Endothelial cell (in vitro differentiated cells): ENCODE measurements around the gene PIP5KL1. TPM values are rescaled to one million over a fixed set of nuclear protein-coding genes. Genes with fewer than 3 reads are reported as not detected.

Source experiments
- DNase-seq: peaks from one replicate; pipeline ENCODE4 v3.0.0; 2021; ENCODE audit warnings: low spot score
- H3K27ac Mint-ChIP-seq: one replicate; pipeline ENCODE4 v1.8.0; 2021; ENCODE audit warnings: mixed read lengths, inconsistent platforms; ENCODE audit not compliant: unreplicated experiment
- H3K27me3 Mint-ChIP-seq: one replicate; pipeline ENCODE4 v1.8.0; 2021; ENCODE audit warnings: mild to moderate bottlenecking, moderate library complexity, mixed read lengths, inconsistent platforms; ENCODE audit not compliant: unreplicated experiment
- H3K36me3 Mint-ChIP-seq: one replicate; pipeline ENCODE4 v1.8.0; 2021; ENCODE audit warnings: mild to moderate bottlenecking, low read depth, mixed read lengths, inconsistent platforms; ENCODE audit not compliant: unreplicated experiment
- H3K4me1 Mint-ChIP-seq: one replicate; pipeline ENCODE4 v1.8.0; 2021; ENCODE audit warnings: mild to moderate bottlenecking, mixed read lengths, inconsistent platforms; ENCODE audit not compliant: unreplicated experiment
- H3K4me3 Mint-ChIP-seq: one replicate; pipeline ENCODE4 v1.8.0; 2021; ENCODE audit warnings: mild to moderate bottlenecking, mixed read lengths, inconsistent platforms; ENCODE audit not compliant: unreplicated experiment
- H3K9me3 Mint-ChIP-seq: one replicate; pipeline ENCODE4 v1.8.0; 2021; ENCODE audit warnings: mixed read lengths, inconsistent platforms; ENCODE audit not compliant: unreplicated experiment
- CTCF ChIP-seq: fragments of 200-600 bp; sonication (generic); IDR thresholded peaks from one replicate; pipeline ENCODE4 v1.5.0; 2021; ENCODE audit warnings: antibody characterized with exemption; ENCODE audit not compliant: unreplicated experiment
- total RNA-seq: library from RNA; stranded (reverse); fragmentation: NEBNext Ultra II Directional; extraction: Animal tissue kit (Norgen Biotek cat#: 25700); gene quantifications from one replicate; pipeline ENCODE4 v1.2.1, GENCODE V29; 2021; ENCODE audit not compliant: unreplicated experiment

The PIP5KL1 gene
- total RNA-seq, 1 donor from 2014 or later = 2.4 TPM

- peaks cover 13% of the 10 kb centered on the region for H3K36me3 Mint-ChIP-seq
- peaks cover 4% of the 10 kb centered on the region for H3K27me3 Mint-ChIP-seq
- H3K9me3 Mint-ChIP-seq = no peaks in the 10 kb centered on the region
- DNase-seq = no peak
- H3K4me3 Mint-ChIP-seq = peak overlapping the region; percentile 47
- peaks cover 15% of the 10 kb centered on the region for H3K4me1 Mint-ChIP-seq
- H3K27ac Mint-ChIP-seq = no peak overlapping the region
- no peak for TF ChIP-seq CTCF
Observed at GRCh38 chr9:127913682-127914081, 16.9 kb downstream of the PIP5KL1 start.

- no peak for DNase-seq
- H3K36me3 Mint-ChIP-seq = peaks cover 13% of the 10 kb centered on the region
- H3K4me3 Mint-ChIP-seq = no peak overlapping the region
- peaks cover 10% of the 10 kb centered on the region for H3K4me1 Mint-ChIP-seq
- peaks cover 4% of the 10 kb centered on the region for H3K27me3 Mint-ChIP-seq
- no peak overlapping the region for H3K27ac Mint-ChIP-seq
- no peak for TF ChIP-seq CTCF
- H3K9me3 Mint-ChIP-seq = no peaks in the 10 kb centered on the region
Observed at GRCh38 chr9:127912882-127913281, 17.7 kb downstream of the PIP5KL1 start.

GRCh38 chr9:127912296-127912695 is 18.3 kb downstream of the PIP5KL1 start:
- H3K4me1 Mint-ChIP-seq = peaks cover 7% of the 10 kb centered on the region
- peaks cover 13% of the 10 kb centered on the region for H3K36me3 Mint-ChIP-seq
- TF ChIP-seq CTCF = no peak
- H3K27me3 Mint-ChIP-seq = peaks cover 4% of the 10 kb centered on the region
- no peak for DNase-seq
- H3K27ac Mint-ChIP-seq = no peak overlapping the region
- no peak overlapping the region for H3K4me3 Mint-ChIP-seq
- H3K9me3 Mint-ChIP-seq = no peaks in the 10 kb centered on the region

GRCh38 chr9:127910613-127911205 is 19.9 kb downstream of the PIP5KL1 start:
- no peak overlapping the region for H3K27ac Mint-ChIP-seq
- H3K27me3 Mint-ChIP-seq = peaks cover 4% of the 10 kb centered on the region
- DNase-seq = no peak
- H3K4me1 Mint-ChIP-seq = peaks cover 6% of the 10 kb centered on the region
- peaks cover 13% of the 10 kb centered on the region for H3K36me3 Mint-ChIP-seq
- H3K9me3 Mint-ChIP-seq = no peaks in the 10 kb centered on the region
- no peak overlapping the region for H3K4me3 Mint-ChIP-seq
- no peak for TF ChIP-seq CTCF

- no peak for TF ChIP-seq CTCF
- no peak for DNase-seq
- Mint-ChIP-seq H3K36me3 (peaks cover 13% of the 10 kb centered on the region), H3K9me3 (no peaks in the 10 kb centered on the region), H3K4me3 (no peak overlapping the region), H3K27ac (no peak overlapping the region), H3K27me3 (peaks cover 10% of the 10 kb centered on the region), H3K4me1 (peaks cover 10% of the 10 kb centered on the region)
Observed at GRCh38 chr9:127909839-127910273, 20.7 kb downstream of the PIP5KL1 start.
